Measurements from ENCODE around the gene IRAG1.

Gene IRAG1

DNA sequence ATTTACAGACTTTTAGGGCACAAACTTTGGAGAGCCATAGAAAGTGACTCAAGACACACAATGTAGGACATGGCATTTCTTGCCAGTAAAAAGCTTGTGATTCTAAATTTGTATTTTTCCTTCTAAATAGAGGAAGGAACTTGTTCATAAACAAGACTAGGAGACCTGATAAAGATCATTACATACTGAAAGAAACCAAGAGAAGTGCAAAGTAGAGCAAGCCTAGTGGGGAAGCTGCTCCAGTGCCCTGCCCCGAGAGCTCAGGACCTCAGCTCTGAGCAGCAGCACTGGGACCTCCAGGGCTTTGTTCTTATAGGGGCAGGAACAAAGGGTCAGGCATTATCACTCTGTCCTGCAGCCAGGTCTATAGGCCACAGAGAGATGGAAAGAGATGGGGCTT is 7.2 kb downstream of the IRAG1 start:
- TF ChIP-seq POLR2AphosphoS5 (IDR thresholded peaks at IDR 0.05; ENCODE audit: low read depth, low read length): no peak
- TF ChIP-seq, protein P1, sequence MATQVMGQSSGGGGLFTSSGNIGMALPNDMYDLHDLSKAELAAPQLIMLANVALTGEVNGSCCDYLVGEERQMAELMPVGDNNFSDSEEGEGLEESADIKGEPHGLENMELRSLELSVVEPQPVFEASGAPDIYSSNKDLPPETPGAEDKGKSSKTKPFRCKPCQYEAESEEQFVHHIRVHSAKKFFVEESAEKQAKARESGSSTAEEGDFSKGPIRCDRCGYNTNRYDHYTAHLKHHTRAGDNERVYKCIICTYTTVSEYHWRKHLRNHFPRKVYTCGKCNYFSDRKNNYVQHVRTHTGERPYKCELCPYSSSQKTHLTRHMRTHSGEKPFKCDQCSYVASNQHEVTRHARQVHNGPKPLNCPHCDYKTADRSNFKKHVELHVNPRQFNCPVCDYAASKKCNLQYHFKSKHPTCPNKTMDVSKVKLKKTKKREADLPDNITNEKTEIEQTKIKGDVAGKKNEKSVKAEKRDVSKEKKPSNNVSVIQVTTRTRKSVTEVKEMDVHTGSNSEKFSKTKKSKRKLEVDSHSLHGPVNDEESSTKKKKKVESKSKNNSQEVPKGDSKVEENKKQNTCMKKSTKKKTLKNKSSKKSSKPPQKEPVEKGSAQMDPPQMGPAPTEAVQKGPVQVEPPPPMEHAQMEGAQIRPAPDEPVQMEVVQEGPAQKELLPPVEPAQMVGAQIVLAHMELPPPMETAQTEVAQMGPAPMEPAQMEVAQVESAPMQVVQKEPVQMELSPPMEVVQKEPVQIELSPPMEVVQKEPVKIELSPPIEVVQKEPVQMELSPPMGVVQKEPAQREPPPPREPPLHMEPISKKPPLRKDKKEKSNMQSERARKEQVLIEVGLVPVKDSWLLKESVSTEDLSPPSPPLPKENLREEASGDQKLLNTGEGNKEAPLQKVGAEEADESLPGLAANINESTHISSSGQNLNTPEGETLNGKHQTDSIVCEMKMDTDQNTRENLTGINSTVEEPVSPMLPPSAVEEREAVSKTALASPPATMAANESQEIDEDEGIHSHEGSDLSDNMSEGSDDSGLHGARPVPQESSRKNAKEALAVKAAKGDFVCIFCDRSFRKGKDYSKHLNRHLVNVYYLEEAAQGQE (IDR thresholded peaks at IDR 0.05; ENCODE audit: insufficient read depth in 1 of 2, low read depth in 2 of 2, low read length in 2 of 2): no peak
- no peak for TF ChIP-seq SIN3A (IDR thresholded peaks at IDR 0.05; ENCODE audit: borderline replicate concordance, insufficient read depth, low read length)
- no peak for TF ChIP-seq FOXP2 (optimal IDR thresholded peaks at IDR 0.05; ENCODE audit: borderline replicate concordance, extremely low read depth, extremely low read length, insufficient read depth)
- TF ChIP-seq TAF1 (IDR thresholded peaks at IDR 0.05; ENCODE audit: borderline replicate concordance, insufficient read depth, low read length): no peak

DNA sequence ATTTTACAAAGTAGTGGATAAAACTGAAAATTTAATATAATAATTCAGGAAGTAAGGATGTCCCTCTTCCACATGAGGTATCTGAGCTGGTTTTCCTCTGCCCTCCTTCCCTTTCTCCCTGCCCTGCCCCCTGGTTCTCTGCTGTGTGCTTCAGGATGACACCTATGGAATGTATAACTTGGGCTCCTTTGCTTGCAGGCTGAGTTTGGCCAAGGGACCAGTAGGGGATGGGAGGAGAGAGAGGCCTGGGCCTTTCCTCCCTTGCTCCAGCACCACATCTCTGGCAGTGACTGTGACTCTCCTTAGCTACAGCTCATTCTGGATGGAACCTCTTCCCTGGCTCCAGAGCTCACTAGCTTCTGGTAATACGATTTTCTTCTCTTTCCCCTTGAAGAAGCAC is 10.1 kb downstream of the IRAG1 start:
- TF ChIP-seq, protein P1 (IDR thresholded peaks at IDR 0.05; ENCODE audit: insufficient read depth in 1 of 2, low read depth in 2 of 2, low read length in 2 of 2): no peak
- TF ChIP-seq SIN3A (IDR thresholded peaks at IDR 0.05; ENCODE audit: borderline replicate concordance, insufficient read depth, low read length): no peak
- TF ChIP-seq TAF1 (IDR thresholded peaks at IDR 0.05; ENCODE audit: borderline replicate concordance, insufficient read depth, low read length): no peak
- TF ChIP-seq FOXP2 (optimal IDR thresholded peaks at IDR 0.05; ENCODE audit: borderline replicate concordance, extremely low read depth, extremely low read length, insufficient read depth): no peak
- no peak for TF ChIP-seq POLR2AphosphoS5 (IDR thresholded peaks at IDR 0.05; ENCODE audit: low read depth, low read length)

GRCh38 chr11:10680956-10681487 is 12.5 kb downstream of the IRAG1 start:
- TF ChIP-seq TAF1 (IDR thresholded peaks at IDR 0.05; ENCODE audit: borderline replicate concordance, insufficient read depth, low read length): no peak
- no peak for TF ChIP-seq SIN3A (IDR thresholded peaks at IDR 0.05; ENCODE audit: borderline replicate concordance, insufficient read depth, low read length)
- TF ChIP-seq POLR2AphosphoS5 (IDR thresholded peaks at IDR 0.05; ENCODE audit: low read depth, low read length): no peak
- TF ChIP-seq, protein P1 (IDR thresholded peaks at IDR 0.05; ENCODE audit: insufficient read depth in 1 of 2, low read depth in 2 of 2, low read length in 2 of 2): no peak
- no peak for TF ChIP-seq FOXP2 (optimal IDR thresholded peaks at IDR 0.05; ENCODE audit: borderline replicate concordance, extremely low read depth, extremely low read length, insufficient read depth)

DNA sequence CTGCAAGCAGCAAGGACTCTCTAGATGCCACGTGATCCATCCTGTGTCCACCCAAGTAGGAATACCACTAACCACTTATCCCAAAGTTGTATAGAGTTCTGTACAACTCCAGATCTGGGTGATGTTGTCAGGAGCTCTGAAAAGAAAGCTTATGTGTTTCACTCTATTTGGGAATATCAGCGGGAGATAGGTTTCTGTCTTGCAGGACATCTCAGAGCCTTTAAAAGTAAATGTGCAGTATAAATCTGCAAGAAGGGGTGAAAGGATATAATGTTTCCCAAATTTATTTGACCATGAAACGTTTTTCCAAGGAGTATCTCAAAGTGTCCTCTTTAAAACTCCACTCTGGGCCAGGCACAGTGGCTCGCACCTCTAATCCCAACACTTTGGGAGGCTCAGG is 13.9 kb downstream of the IRAG1 start:
- TF ChIP-seq TAF1 (IDR thresholded peaks at IDR 0.05; ENCODE audit: borderline replicate concordance, insufficient read depth, low read length) (no peak), FOXP2 (optimal IDR thresholded peaks at IDR 0.05; ENCODE audit: borderline replicate concordance, extremely low read depth, extremely low read length, insufficient read depth) (no peak), SIN3A (IDR thresholded peaks at IDR 0.05; ENCODE audit: borderline replicate concordance, insufficient read depth, low read length) (no peak), POLR2AphosphoS5 (IDR thresholded peaks at IDR 0.05; ENCODE audit: low read depth, low read length) (no peak)
- TF ChIP-seq, protein P1 (IDR thresholded peaks at IDR 0.05; ENCODE audit: insufficient read depth in 1 of 2, low read depth in 2 of 2, low read length in 2 of 2): no peak

DNA sequence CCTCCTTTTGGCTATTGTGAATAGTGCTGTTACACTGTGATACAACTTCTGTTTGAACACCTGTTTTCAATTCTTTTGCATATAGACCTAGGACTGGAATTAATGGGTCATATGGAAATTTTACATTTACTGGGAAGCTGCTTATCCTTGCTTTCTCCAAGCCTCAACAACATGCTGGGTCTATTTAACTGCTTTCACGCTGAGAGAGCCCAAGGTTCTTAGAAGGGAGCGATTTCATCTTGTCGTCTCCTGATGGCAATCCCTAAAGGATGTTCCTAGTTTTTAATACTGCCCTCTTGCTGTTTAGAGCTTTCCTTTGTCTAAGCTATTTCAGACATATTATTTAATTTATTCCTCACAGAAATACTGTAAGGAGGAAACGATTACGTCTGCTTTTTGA is 15.5 kb downstream of the IRAG1 start:
- TF ChIP-seq FOXP2 (optimal IDR thresholded peaks at IDR 0.05; ENCODE audit: borderline replicate concordance, extremely low read depth, extremely low read length, insufficient read depth) (no peak), POLR2AphosphoS5 (IDR thresholded peaks at IDR 0.05; ENCODE audit: low read depth, low read length) (no peak), TAF1 (IDR thresholded peaks at IDR 0.05; ENCODE audit: borderline replicate concordance, insufficient read depth, low read length) (no peak), SIN3A (IDR thresholded peaks at IDR 0.05; ENCODE audit: borderline replicate concordance, insufficient read depth, low read length) (no peak)
- TF ChIP-seq, protein P1 (IDR thresholded peaks at IDR 0.05; ENCODE audit: insufficient read depth in 1 of 2, low read depth in 2 of 2, low read length in 2 of 2): no peak
